NCI-H2107 treated with DMSO at 0.1 percent for 48 hours (cell line): ENCODE data around the gene CXADR.
"Not testable (repeated sequence)": the region's sequence is repeated elsewhere in the genome, so short reads cannot be mapped to it uniquely, and the experiment has no call there.

Experiments used
- DNase-seq: peaks from one replicate; lab custom pipeline; 2025; ENCODE audit not compliant: unreplicated experiment; lab: John Stamatoyannopoulos, UW

The CXADR gene

GRCh38 chr21:17512253-17513213, at the start of gene CXADR:
Gene CXADR, plus strand, starts transcription at chr21:17513043. Its CDS starts 87 bp downstream, at chr21:17513130.
- peak; percentile 72 for DNase-seq

DNA sequence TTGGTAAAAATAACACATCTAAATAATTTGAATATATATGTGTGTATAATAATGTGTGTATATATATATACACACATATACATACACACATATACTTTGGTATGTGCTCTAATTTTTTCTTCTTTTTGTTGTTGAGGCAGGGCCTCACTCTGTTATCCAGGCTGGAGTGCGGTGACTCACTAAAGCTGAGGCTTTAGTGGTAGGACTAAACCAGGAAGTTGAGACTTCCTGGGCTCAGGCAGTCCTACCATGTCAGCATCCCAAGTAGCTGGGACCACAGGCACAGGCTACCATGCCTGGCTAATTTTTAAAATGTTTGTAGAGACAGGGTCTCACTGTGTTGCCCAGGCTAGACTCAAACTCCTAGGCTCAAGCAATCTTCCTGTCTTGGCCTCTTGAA, 46.7 kb upstream of the CXADR start:
- no peak for DNase-seq

- DNase-seq, result peak; percentile 12
Observed at GRCh38 chr21:17467392-17467791, 45.5 kb upstream of the CXADR start.

GRCh38 chr21:17467829-17468228, 45.0 kb upstream of the CXADR start:
- DNase-seq, result no peak

DNA sequence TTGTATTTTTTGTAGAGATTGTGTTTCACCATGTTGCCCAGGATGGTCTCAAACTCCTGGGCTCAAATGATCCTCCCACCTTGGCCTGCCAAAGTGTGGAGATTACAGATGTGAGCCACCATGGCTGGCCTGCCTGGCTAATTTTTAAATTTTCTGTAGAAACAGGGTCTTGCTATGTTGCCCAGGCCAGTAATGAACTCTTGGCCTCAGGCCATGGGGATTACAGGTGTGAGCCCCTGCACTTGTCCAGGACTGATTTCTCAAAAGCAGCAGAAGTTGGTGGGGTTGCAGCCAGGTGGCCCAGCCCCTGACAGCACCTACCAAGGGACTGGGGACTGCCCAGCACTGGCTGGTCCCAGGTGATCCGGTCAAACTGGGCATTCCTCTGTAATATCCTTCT, 44.1 kb upstream of the CXADR start:
- no peak for DNase-seq

- DNase-seq, result no peak
Observed at GRCh38 chr21:17469727-17470126, 43.1 kb upstream of the CXADR start.

GRCh38 chr21:17472182-17472581, 40.7 kb upstream of the CXADR start:
- DNase-seq, result no peak

DNA sequence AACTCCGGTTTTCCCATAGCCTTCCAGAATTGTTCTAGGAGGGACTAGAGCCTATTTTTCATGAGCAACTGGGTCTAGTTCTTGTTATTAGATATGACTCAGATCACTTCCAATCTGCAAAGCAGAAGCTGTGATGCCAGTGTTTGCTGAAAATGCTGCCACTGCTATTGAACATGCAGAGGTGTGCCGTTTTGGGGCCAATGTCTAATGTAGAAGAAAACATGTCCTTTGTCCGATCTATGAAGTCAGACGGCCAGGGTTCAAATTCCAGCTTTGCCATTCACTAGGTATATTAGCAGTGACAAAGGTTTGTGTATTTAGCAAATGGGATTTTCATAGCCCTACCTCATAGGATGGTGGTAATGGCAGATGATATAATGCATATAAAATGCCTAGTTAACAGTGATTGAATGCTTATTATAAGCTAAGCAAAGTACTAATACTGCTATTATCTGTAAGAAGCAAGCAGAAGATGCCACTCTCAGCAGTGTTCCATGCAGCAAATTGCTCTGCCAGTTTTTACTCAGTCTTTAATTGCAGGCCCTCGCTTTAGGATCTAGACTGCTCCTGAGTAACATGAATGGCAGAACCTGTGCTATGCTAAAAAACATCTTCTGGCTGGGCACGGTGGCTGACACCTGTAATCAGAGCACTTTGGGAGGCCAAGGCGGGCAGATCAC, 40.1 kb upstream of the CXADR start:
- DNase-seq, result no peak

GRCh38 chr21:17476006-17476405, 36.8 kb upstream of the CXADR start:
- DNase-seq, result no peak

GRCh38 chr21:17478156-17478555, 34.7 kb upstream of the CXADR start:
- not testable (repeated sequence) for DNase-seq

DNA sequence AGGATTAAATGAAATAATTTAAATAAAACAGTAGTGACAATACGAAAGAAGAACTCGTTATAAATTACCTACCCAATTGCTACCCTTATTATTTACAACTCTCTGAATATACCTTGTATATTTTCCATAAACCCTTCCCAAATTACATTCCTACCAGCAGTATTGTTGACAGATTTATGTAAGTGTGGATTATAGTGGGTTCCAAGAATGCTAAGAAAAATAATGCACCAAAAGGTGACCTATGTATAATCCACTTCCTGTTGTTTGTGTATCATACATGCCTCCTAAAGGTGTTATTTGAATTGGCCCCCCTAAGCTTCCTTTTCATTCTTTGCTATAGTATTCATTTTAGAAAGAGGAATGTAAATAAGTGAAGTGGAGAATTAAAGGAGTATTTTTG, 33.2 kb upstream of the CXADR start:
- no peak for DNase-seq

- DNase-seq, result no peak
Observed at GRCh38 chr21:17482928-17483327, 29.9 kb upstream of the CXADR start.

DNA sequence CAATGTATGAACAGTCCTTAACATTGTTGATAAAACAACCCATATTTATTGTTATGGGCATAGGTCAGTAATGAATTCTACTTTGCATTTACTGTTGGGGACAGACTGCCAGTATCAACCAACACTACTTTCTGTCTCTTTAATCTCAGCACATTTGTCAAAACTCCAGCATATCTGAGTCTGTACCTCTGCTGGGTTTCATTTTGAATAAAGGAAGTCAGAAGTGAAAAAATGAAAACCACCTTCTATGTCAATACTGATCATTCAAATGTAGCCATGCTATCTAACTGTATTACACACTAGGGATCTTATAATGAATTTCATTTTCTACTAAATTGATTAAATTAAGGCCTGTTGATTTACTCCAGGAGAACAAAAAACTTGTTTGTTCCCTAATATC, 24.2 kb upstream of the CXADR start:
- no peak for DNase-seq

- DNase-seq, result not testable (repeated sequence)
Observed at GRCh38 chr21:17489565-17489964, 23.3 kb upstream of the CXADR start.

DNA sequence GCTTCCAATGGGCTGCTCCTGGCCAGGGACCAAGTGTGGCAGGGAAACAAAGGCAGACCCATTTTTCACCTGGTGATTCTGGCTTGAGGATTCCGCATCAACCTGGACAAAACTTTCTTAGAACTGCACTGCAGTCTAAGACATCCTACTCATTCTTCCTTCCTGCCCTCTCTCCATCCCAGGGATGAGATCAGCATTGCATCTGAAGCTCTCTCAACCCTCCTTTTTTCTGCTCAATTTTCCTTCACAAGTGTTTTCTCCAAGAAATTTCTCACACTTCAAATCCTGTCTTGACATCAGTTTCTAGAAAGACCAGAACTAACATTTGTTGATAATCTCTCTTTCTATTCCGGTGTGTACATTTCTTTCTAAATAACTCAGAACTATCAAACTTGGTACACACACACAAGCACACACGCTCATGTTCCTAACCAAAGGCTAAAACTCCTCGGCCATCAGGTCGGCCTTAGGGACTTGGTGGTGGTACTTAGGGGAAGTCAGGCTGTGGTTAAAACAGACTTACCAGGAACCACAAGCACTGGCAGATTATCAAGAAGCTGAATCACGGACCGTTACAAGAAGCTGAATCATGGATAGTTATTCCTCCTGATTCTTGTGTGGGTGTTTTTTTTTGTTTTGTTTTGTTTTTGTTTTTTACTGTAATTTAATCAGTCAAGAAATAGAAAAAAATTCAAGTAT, 21.0 kb upstream of the CXADR start:
- no peak for DNase-seq

DNA sequence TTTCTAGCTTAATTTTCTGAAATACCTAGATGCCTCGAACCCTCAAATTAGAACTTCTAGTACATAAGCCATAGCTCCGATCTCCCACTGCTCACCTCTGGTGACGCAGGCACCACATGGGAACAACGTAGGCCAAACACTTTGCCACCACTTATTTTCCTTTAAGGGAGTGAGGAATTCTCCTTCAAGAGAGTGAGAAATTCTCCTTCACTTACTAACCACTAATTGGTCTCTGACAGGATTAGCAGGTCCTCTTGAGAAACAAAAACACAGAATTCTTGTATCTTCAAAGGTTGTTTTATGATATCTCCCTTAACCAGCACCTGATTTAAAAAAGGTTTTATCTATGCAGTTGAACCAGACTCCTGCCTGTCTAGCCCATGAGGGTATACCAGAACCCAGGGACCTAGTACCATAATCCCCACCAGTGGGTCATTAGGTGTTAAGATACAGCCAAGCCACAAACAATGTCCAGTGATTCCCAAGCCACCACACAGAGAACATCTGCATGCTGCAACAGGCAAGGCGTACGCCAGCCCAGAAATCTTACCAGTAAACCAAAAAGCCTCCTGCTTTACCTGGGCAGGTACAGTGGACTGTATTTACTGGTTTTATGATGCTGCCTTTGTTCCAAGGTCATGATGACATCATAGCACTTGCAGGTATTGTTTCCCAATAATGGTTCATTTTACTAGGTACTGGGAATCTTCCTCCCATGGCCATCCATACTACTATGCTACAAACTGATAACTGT, 20.3 kb upstream of the CXADR start:
- DNase-seq, result no peak

- no peak for DNase-seq
Observed at GRCh38 chr21:17494051-17494450, 18.8 kb upstream of the CXADR start.

- no peak for DNase-seq
Observed at GRCh38 chr21:17495680-17496079, 17.2 kb upstream of the CXADR start.

- no peak for DNase-seq
Observed at GRCh38 chr21:17497316-17497715, 15.5 kb upstream of the CXADR start.

DNA sequence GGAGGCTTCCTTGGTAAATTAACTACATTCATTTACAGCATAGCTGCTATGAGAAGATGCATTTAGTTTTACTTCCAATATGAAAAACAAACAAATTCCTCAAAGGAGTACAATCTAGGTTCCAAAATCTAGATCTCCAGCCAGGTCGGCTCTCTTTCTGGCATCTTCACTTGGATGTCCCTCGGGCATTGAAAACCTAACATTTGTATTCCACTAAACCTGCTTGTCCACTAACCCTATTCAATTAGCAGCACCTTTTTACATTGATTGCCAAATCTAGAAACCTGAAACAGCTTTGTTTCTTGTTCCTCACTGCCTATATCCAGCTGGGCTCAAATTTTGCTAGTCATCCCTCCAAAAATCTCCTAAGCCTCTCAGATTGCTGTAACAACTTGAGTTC, 14.3 kb upstream of the CXADR start:
- no peak for DNase-seq
